ENCODE measurements around the gene UNC5C. TPM values are rescaled to one million over a fixed set of nuclear protein-coding genes. Genes with fewer than 3 reads are reported as not detected.

The UNC5C gene
- total RNA-seq, 4 donors from 2014 or later, result 1.7 to 2.4 (median 2.0) TPM

DNA sequence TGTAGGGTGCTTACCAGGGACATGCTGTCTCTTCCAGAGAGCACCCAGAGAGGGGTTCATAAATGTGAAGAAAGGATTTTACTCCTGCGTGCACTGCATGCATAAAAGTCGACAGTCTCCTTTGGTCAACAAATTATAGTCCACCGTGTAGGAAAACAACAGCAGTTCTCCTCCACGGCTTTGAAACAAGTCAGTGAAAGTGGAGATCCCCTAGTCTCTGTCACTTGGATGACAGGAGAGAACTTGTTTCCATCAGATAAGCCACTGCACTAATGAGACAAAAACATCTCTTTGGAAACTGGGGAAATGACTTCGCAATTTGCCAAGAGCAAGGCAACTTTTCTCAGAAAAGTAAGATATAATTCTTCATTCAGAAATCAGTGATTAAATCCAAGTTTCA is 9.7 kb downstream of the UNC5C start:
- H3K36me3 ChIP-seq, result no peaks in the 10 kb centered on the region
- no peaks in the 10 kb centered on the region for H3K4me1 ChIP-seq
- no peak for TF ChIP-seq POLR2A (IDR thresholded peaks at IDR 0.05; ENCODE audit: low read depth)
- TF ChIP-seq, protein P1, sequence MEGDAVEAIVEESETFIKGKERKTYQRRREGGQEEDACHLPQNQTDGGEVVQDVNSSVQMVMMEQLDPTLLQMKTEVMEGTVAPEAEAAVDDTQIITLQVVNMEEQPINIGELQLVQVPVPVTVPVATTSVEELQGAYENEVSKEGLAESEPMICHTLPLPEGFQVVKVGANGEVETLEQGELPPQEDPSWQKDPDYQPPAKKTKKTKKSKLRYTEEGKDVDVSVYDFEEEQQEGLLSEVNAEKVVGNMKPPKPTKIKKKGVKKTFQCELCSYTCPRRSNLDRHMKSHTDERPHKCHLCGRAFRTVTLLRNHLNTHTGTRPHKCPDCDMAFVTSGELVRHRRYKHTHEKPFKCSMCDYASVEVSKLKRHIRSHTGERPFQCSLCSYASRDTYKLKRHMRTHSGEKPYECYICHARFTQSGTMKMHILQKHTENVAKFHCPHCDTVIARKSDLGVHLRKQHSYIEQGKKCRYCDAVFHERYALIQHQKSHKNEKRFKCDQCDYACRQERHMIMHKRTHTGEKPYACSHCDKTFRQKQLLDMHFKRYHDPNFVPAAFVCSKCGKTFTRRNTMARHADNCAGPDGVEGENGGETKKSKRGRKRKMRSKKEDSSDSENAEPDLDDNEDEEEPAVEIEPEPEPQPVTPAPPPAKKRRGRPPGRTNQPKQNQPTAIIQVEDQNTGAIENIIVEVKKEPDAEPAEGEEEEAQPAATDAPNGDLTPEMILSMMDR (IDR thresholded peaks at IDR 0.05), result no peak
- intact Hi-C loops (cut with DNase I), result no loop called here
- no peaks in the 10 kb centered on the region for H3K9me3 ChIP-seq
- no peaks in the 10 kb centered on the region for H3K27me3 ChIP-seq
- no peak overlapping the region for H3K4me3 ChIP-seq
- no peak for DNase-seq (ENCODE audit: extremely low spot score)
- no peak overlapping the region for H3K27ac ChIP-seq (replicated peaks in 1 of 4)
- 72% methylated on average over 5 of the region's 5 CpGs for WGBS

DNA sequence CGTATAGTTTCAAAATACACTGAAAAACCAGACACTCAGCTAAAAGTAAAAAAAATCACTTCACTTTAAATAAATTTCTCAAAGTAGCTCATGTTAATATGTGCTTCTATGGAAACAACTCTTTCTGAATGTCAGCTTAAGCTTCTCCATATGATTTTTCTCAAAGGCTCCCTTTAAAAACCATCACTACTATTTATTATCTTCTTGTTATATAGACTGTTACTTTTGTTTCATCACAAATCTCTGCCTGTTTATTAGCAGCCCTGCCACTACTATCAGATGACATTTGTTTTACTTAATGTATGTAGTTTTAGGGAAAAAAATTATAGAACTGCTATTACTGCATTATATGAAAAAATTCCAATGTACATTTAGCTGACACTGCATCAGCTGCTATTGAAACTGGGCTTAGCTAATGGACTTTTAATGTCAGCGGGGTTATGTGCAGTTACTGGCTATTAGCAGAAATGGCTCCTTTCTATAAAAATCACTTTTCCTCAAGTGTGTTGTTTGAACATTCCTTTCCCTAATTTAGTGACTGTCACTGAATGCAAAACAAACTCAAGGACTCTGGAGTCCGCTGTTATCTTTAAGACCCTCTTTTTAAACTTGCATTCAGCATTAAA is 10.8 kb downstream of the UNC5C start:
- Histone ChIP-seq H3K4me3 (no peak overlapping the region), H3K36me3 (no peaks in the 10 kb centered on the region), H3K27me3 (no peaks in the 10 kb centered on the region), H3K27ac (replicated peaks in 1 of 4) (no peak overlapping the region), H3K9me3 (no peaks in the 10 kb centered on the region), H3K4me1 (no peaks in the 10 kb centered on the region)
- WGBS, result 64% methylated on average over 3 of the region's 3 CpGs
- intact Hi-C loops (cut with DNase I), result no loop called here
- DNase-seq (ENCODE audit: extremely low spot score), result no peak
- TF ChIP-seq EP300 (IDR thresholded peaks at IDR 0.05) (no peak), POLR2A (IDR thresholded peaks at IDR 0.05; ENCODE audit: low read depth) (no peak), POLR2AphosphoS5 (IDR thresholded peaks at IDR 0.05) (no peak)
- TF ChIP-seq, protein P1 (IDR thresholded peaks at IDR 0.05), result no peak

DNA sequence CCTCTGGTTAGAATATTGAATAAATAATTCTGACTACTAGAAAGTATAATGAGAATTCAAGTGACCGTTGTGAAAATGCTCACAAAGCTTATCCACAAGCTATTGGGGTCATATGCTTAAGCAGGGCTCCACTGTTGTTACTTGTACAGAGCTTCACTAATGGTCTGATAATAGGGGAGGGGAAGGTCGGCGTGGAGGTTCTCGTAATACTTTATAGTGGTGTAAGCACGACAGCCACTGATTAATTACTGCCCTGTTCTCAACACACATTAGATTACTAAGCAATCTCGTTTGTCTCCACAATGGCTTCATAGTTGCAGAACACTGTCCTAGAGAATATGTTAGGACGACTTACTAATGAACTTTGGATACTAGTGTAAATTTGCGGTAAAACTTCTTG is 11.6 kb downstream of the UNC5C start:
- H3K27ac ChIP-seq (replicated peaks in 1 of 4), result no peak overlapping the region
- intact Hi-C loops (cut with DNase I), result no loop called here
- no peaks in the 10 kb centered on the region for H3K36me3 ChIP-seq
- no peaks in the 10 kb centered on the region for H3K4me1 ChIP-seq
- no peak for TF ChIP-seq POLR2AphosphoS5 (IDR thresholded peaks at IDR 0.05)
- no peak for TF ChIP-seq POLR2A (IDR thresholded peaks at IDR 0.05; ENCODE audit: low read depth)
- TF ChIP-seq EP300 (IDR thresholded peaks at IDR 0.05), result no peak
- TF ChIP-seq, protein P1 (IDR thresholded peaks at IDR 0.05), result no peak
- no peak for DNase-seq (ENCODE audit: extremely low spot score)
- no peaks in the 10 kb centered on the region for H3K9me3 ChIP-seq
- no peaks in the 10 kb centered on the region for H3K27me3 ChIP-seq
- WGBS, result 72% methylated on average over 8 of the region's 8 CpGs
- no peak overlapping the region for H3K4me3 ChIP-seq

DNA sequence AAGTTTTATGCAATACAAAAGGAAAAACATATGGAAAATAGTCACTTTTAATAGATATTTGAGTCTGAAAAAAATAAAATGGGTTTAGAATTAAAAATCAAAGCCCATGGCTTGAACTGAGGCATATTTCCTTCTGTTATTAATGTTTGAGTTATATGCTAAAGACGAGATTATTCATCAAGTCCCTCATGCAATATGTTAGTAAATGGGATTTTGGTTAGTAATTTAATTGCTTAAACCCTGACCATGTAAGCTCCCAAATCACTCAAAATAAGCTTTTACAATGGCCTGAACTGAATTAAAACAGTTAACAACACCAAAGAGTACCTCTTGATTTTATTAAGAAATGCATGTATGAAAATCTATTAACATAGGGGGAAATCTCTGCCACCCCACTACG is 12.1 kb downstream of the UNC5C start:
- 81% methylated on average over 2 of the region's 2 CpGs for whole genome bisulfite sequencing
- intact Hi-C loops (cut with DNase I), result no loop called here

More for the DNA sequence above, 12.1 kb downstream of the UNC5C start:
- Histone ChIP-seq H3K4me1 (no peaks in the 10 kb centered on the region), H3K36me3 (no peaks in the 10 kb centered on the region), H3K27ac (replicated peaks in 1 of 4) (no peak overlapping the region), H3K9me3 (no peaks in the 10 kb centered on the region), H3K4me3 (no peak overlapping the region), H3K27me3 (no peaks in the 10 kb centered on the region)
- TF ChIP-seq, protein P1 (IDR thresholded peaks at IDR 0.05), result no peak
- TF ChIP-seq POLR2A (IDR thresholded peaks at IDR 0.05; ENCODE audit: low read depth) (no peak), POLR2AphosphoS5 (IDR thresholded peaks at IDR 0.05) (no peak), EP300 (IDR thresholded peaks at IDR 0.05) (no peak)
- no peak for DNase-seq (ENCODE audit: extremely low spot score)
